K562 treated with DMSO at 1 percent for 12 hours (cell line): ENCODE data around the gene STAG2. TPM values are rescaled to one million over a fixed set of nuclear protein-coding genes. Genes with fewer than 3 reads are reported as not detected.

ENCODE experiments used
- total RNA-seq: library from RNA; unstranded; fragments of 300-600 nt; gene quantifications from 2 replicates; pipeline ENCODE4 v1.2.3, GENCODE V29; 2022; ENCODE audit not compliant: insufficient read depth

STAG2 gene
- 19.5 and 62.1 TPM in 2 replicates for total RNA-seq

DNA sequence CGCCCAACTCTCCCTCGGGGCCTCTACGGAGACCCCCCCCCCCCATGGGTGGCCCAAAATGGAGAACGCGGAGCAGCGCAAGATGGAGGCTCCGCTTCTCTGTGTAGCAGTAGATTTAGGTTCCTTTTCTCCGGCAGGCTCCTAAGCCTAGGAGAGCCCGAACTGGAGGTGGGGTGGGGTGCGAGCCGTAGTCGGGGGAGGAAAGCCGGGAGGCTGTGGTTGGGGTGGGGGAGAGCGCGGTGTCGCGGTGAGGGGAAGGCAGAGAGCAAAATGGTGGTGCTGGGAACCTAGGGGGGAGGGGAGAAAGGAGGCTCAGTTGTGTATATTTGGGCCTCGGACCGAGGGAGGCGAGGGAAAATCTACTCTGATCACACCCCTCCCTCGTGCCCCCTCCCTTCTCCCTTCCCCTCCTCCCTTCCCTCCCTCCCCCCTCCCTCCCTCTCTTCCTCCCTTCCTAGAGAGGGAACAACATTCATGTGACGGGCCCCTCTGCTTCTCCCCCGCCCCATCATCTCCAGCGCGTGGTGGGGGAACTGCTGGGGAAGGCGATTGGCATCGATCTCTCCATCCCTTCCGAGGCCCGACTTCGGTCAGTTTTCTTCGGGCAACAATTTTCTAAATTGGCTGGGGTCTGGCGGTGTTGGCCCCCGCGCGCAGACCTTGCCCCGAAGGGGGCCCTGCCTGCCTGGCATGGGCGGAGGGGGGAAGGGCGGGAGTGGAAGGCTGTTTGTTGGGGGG, at the start of gene STAG2:
STAG2 (plus strand) TSS at position 439 of the 738 bp plus-strand sequence. CDS start 60,922 bp downstream, outside the sequence.

Other genes with a start within 250 kb of the STAG2 start
- 36.2 and 51.2 TPM in 2 replicates for gene THOC2, start 228.7 kb upstream of the STAG2 start, total RNA-seq
- gene XIAP, start 101.7 kb upstream of the STAG2 start, total RNA-seq, result 12.7 and 18.7 TPM in 2 replicates